ENCODE measurements around the gene MYO1D. TPM values are rescaled to one million over a fixed set of nuclear protein-coding genes. Genes with fewer than 3 reads are reported as not detected.

The MYO1D gene
- total RNA-seq, 2 experiments from 2014 or later = 0.09 to 0.89 TPM

DNA sequence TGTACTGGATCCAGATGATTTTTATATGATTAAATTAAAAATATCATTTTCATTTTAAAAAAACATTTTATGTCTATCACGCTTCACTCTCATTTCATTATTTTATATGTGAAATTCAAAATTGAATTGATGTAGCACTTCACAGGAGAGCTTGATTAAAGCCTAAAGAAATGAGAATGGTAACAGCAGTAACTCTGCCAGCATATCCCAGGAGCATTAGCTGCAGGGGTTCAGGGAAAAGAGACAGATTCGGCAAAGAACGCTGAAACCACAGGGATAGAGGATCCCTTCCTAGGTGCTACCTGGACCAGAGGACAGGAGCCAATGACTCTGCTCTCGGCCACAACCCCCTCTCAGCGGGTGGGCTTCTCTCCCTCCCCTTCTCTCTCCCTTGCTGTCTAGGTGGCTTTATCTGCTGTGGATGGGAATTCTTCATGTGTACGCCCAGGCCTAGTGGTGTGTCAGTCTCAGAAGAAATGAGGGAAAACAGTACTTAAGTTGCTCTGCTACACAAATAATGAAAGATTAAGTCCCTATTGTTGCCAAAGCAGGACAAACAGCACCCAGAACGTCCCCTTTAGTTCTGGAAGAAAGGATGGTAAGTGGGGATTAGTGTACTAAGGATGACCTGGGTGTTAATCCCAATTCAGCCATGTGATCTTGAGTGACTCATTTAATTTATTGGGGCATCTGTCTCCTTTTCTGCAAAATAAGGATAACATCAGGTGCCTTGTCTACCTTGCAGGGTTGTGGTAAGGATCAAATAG lies 266.9 kb downstream of the MYO1D start:
- no peak for DNase-seq (ENCODE audit: low spot score)
- no TSS peak for BruUV-seq (replicated peaks)

DNA sequence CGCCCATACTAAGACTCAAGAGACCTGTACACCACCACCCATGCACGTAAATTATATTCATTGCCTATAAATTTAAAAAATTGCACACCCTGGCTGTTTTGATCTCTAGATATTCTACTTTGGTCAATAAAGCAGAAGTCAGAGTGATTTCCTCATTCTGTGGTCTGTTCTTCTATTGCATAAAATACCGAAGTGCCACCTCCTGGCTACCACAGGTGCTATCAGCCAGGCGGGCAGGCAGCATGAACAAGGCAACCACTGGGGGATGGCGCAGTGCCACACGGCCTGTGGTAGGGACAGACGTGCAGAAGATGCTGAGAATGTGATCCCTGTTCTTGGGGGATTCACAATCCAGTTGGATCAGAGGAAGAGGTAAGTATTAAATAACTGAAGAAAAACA lies 267.8 kb downstream of the MYO1D start:
- no peaks in the 10 kb centered on the region for H3K79me2 ChIP-seq (ENCODE audit: insufficient read depth, low read depth, low read length)
- POLR2A ChIA-PET = no interaction called here
- no peaks in the 10 kb centered on the region for H4K20me1 ChIP-seq (ENCODE audit: insufficient read depth, low read length)
- H3K9me2 ChIP-seq (ENCODE audit: insufficient read depth, low read length) = no peaks in the 10 kb centered on the region
- no peaks in the 10 kb centered on the region for H3K9me3 ChIP-seq (ENCODE audit: low read length)
- CTCF ChIA-PET (ENCODE audit: unreplicated experiment) = no interaction called here
- no peak overlapping the region for H3K27ac ChIP-seq (ENCODE audit: low read depth, low read length, poor library complexity, severe bottlenecking)
- DNase-seq (ENCODE audit: low spot score) = peak; percentile 78
- no peak overlapping the region for H3K4me2 ChIP-seq (ENCODE audit: low read length)
- no peaks in the 10 kb centered on the region for H3K36me3 ChIP-seq (ENCODE audit: insufficient read depth, low read length)
- H3K4me1 ChIP-seq (ENCODE audit: insufficient read depth, low read length, poor library complexity, severe bottlenecking) = no peaks in the 10 kb centered on the region
- no peak overlapping the region for H3K4me3 ChIP-seq (ENCODE audit: low read depth, low read length, poor library complexity, severe bottlenecking)
- H2AFZ ChIP-seq (ENCODE audit: low read length) = no peak overlapping the region
- intact Hi-C loops (cut with micrococcal nuclease; ENCODE audit: unreplicated experiment) = loop anchor here (1.0 to 5.0 kb wide), 2 partner anchors 126 to 147 kb away; no protein-coding TSS in a partner anchor
- TF ChIP-seq, protein P1, sequence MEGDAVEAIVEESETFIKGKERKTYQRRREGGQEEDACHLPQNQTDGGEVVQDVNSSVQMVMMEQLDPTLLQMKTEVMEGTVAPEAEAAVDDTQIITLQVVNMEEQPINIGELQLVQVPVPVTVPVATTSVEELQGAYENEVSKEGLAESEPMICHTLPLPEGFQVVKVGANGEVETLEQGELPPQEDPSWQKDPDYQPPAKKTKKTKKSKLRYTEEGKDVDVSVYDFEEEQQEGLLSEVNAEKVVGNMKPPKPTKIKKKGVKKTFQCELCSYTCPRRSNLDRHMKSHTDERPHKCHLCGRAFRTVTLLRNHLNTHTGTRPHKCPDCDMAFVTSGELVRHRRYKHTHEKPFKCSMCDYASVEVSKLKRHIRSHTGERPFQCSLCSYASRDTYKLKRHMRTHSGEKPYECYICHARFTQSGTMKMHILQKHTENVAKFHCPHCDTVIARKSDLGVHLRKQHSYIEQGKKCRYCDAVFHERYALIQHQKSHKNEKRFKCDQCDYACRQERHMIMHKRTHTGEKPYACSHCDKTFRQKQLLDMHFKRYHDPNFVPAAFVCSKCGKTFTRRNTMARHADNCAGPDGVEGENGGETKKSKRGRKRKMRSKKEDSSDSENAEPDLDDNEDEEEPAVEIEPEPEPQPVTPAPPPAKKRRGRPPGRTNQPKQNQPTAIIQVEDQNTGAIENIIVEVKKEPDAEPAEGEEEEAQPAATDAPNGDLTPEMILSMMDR (conservative IDR thresholded peaks at IDR 0.05; ENCODE audit: low read length) = peak; percentile 83
- TF ChIP-seq EZH2phosphoT487 (IDR thresholded peaks at IDR 0.05; ENCODE audit: borderline replicate concordance, low read depth, low read length) = no peak
- BruUV-seq (replicated peaks) = no TSS peak

More for the DNA sequence above, 266.9 kb downstream of the MYO1D start:
- no peak for TF ChIP-seq EZH2phosphoT487 (IDR thresholded peaks at IDR 0.05; ENCODE audit: borderline replicate concordance, low read depth, low read length)
- TF ChIP-seq, protein P1 (conservative IDR thresholded peaks at IDR 0.05; ENCODE audit: low read length) = no peak
- Histone ChIP-seq H4K20me1 (ENCODE audit: insufficient read depth, low read length) (no peaks in the 10 kb centered on the region), H3K4me1 (ENCODE audit: insufficient read depth, low read length, poor library complexity, severe bottlenecking) (no peaks in the 10 kb centered on the region), H3K9me2 (ENCODE audit: insufficient read depth, low read length) (no peaks in the 10 kb centered on the region), H2AFZ (ENCODE audit: low read length) (no peak overlapping the region), H3K27ac (ENCODE audit: low read depth, low read length, poor library complexity, severe bottlenecking) (no peak overlapping the region), H3K4me3 (ENCODE audit: low read depth, low read length, poor library complexity, severe bottlenecking) (no peak overlapping the region), H3K79me2 (ENCODE audit: insufficient read depth, low read depth, low read length) (no peaks in the 10 kb centered on the region), H3K4me2 (ENCODE audit: low read length) (no peak overlapping the region), H3K36me3 (ENCODE audit: insufficient read depth, low read length) (no peaks in the 10 kb centered on the region), H3K9me3 (ENCODE audit: low read length) (no peaks in the 10 kb centered on the region)
- ChIA-PET POLR2A (no interaction called here), CTCF (ENCODE audit: unreplicated experiment) (no interaction called here)
- intact Hi-C loops (cut with micrococcal nuclease; ENCODE audit: unreplicated experiment) = loop anchor here (1.0 to 5.0 kb wide), 2 partner anchors 127 to 148 kb away; no protein-coding TSS in a partner anchor

DNA sequence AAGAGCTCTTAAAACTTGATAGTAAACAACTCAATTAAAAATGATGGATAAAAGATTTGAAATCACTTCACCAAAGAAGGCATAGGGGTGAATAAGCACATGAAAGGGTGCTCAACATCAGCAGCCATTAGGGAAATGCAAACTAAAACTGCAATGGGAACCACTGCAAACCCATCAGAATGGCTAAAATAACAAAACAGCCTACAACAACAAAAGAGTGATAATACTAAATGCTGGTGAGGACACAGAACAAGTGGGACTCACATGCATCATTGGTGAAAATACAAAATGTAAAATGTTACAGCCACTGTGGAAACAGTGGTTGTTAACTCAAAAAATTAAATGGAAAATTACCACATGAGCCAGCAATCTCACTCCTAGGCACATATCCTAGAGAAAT lies 268.7 kb downstream of the MYO1D start:
- Histone ChIP-seq H3K4me1 (ENCODE audit: insufficient read depth, low read length, poor library complexity, severe bottlenecking) (no peaks in the 10 kb centered on the region), H3K9me3 (ENCODE audit: low read length) (no peaks in the 10 kb centered on the region), H3K4me3 (ENCODE audit: low read depth, low read length, poor library complexity, severe bottlenecking) (no peak overlapping the region), H2AFZ (ENCODE audit: low read length) (no peak overlapping the region), H3K36me3 (ENCODE audit: insufficient read depth, low read length) (no peaks in the 10 kb centered on the region), H4K20me1 (ENCODE audit: insufficient read depth, low read length) (no peaks in the 10 kb centered on the region), H3K4me2 (ENCODE audit: low read length) (no peak overlapping the region), H3K27ac (ENCODE audit: low read depth, low read length, poor library complexity, severe bottlenecking) (no peak overlapping the region), H3K9me2 (ENCODE audit: insufficient read depth, low read length) (no peaks in the 10 kb centered on the region), H3K79me2 (ENCODE audit: insufficient read depth, low read depth, low read length) (no peaks in the 10 kb centered on the region)
- DNase-seq (ENCODE audit: low spot score) = no peak
- no TSS peak for BruUV-seq (replicated peaks)
- intact Hi-C loops (cut with micrococcal nuclease; ENCODE audit: unreplicated experiment) = loop anchor here (5.0 kb wide), 1 partner anchor 146 kb away; no protein-coding TSS in a partner anchor
- TF ChIP-seq, protein P1 (conservative IDR thresholded peaks at IDR 0.05; ENCODE audit: low read length) = no peak
- no peak for TF ChIP-seq EZH2phosphoT487 (IDR thresholded peaks at IDR 0.05; ENCODE audit: borderline replicate concordance, low read depth, low read length)
- ChIA-PET CTCF (ENCODE audit: unreplicated experiment) (no interaction called here), POLR2A (no interaction called here)
